Effector memory CD4-positive, alpha-beta T cell (primary cell): Measurements from ENCODE around the gene REXO4.

Experiments
- DNase-seq, 3 donors: peaks; one replicate each; pipeline ENCODE4 v3.0.0-alpha.2; 2020
- H3K27ac ChIP-seq: 2 replicates; pipeline ENCODE4 v1.7.0; 2013; ENCODE audit warnings: mild to moderate bottlenecking, low read length, moderate library complexity; ENCODE audit not compliant: insufficient read depth, poor library complexity, severe bottlenecking
- H3K27me3 ChIP-seq: replicated peaks from 2 replicates; pipeline ENCODE4 v1.7.0; 2013; ENCODE audit warnings: mild to moderate bottlenecking, low read length; ENCODE audit not compliant: insufficient read depth, control insufficient read depth, poor library complexity, severe bottlenecking
- H3K36me3 ChIP-seq: 2 replicates; pipeline ENCODE4 v1.7.0; 2013; ENCODE audit warnings: mild to moderate bottlenecking, low read length, moderate library complexity; ENCODE audit not compliant: control insufficient read depth, insufficient read depth
- H3K4me1 ChIP-seq: 2 replicates; pipeline ENCODE4 v1.7.0; 2013; ENCODE audit warnings: low read length, mild to moderate bottlenecking; ENCODE audit not compliant: control insufficient read depth, insufficient read depth, poor library complexity, severe bottlenecking
- H3K4me3 ChIP-seq: 2 replicates; pipeline ENCODE4 v1.7.0; 2013; ENCODE audit warnings: low read length, low read depth, mild to moderate bottlenecking; ENCODE audit not compliant: insufficient read depth, poor library complexity, severe bottlenecking
- H3K9me3 ChIP-seq: 2 replicates; pipeline ENCODE4 v1.7.0; 2013; ENCODE audit warnings: mild to moderate bottlenecking, low read length, moderate library complexity; ENCODE audit not compliant: control insufficient read depth

Gene REXO4

DNA sequence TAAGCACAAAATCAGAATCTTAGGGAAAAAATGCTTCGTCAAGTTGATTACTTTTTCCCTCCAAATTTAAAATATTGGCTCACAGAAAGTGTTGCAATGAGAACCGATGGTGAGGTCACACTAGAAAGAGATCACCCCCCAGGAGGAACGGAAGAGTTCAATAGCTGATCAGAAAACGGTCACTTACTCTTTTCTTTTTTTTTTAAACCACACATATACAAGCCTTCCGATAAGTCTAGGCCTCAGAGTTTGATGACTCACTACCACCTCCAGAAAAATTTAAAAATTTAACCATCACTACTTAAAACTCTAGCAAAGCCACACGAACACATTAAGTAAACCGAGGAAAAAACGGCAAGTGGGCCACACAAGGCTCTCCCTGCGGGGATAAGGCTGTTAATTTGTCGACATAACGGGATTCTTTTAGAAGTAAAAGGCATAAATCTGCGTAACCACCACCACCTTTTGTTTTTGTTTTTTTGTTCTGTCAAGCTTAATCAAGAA is 43.1 kb downstream of the REXO4 start:
- Histone ChIP-seq H3K4me3 (peak overlapping the region; percentile 71), H3K27me3 (no peaks in the 10 kb centered on the region), H3K9me3 (no peaks in the 10 kb centered on the region), H3K27ac (peak overlapping the region; percentile 92), H3K4me1 (peaks cover 53% of the 10 kb centered on the region), H3K36me3 (peaks cover 5% of the 10 kb centered on the region)
- peak in 1 of 3 donors; percentile 5 for DNase-seq

DNA sequence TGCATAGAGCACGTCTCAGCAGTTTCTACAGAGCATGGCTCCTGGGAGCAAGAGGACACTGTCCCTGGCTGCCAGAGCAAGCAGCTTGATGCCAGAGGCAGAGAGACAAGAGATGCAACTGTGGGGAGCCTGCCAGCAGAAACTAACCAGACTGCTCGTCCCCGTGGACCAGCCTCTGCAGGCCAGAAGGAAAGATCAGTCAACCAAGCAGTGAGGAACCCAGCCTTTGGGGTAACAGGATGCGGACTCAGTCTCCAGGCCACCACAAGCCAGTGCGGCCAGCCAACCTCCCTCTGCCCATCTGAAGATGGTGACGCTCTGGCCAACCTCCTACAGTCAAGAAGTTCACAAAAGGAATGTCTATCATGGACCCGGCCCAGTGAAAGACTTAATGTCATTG is 45.7 kb downstream of the REXO4 start:
- H3K27me3 ChIP-seq = no peaks in the 10 kb centered on the region
- no peak for DNase-seq
- peaks cover 15% of the 10 kb centered on the region for H3K36me3 ChIP-seq
- no peaks in the 10 kb centered on the region for H3K9me3 ChIP-seq
- peaks cover 77% of the 10 kb centered on the region for H3K4me1 ChIP-seq
- peak overlapping the region; percentile 97 for H3K27ac ChIP-seq
- H3K4me3 ChIP-seq = peak overlapping the region; percentile 54

DNA sequence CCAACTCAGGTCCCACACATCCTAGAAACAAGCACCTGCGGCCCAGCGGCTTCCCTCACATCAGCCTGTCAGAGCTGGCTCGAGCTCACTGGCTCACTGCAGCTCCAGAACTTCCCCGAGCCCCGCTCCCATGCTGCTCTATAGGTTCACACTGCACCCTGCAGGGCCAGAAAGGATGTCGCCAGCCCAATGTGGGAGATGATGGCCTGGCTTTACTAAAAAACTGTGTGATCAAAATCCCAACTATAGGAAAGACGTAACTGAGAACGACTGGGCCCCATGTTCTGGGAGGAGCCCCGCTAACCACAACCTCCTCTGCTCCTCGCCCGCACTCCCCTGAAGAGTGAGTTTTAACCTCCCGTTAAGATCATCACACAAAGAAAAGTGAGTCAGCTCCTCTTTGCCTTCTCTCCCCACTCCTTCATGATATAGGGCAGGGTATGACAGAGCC is 46.5 kb downstream of the REXO4 start:
- Histone ChIP-seq H3K27ac (peak overlapping the region; percentile 97), H3K9me3 (no peaks in the 10 kb centered on the region), H3K36me3 (peaks cover 23% of the 10 kb centered on the region), H3K4me3 (peak overlapping the region; percentile 54), H3K27me3 (no peaks in the 10 kb centered on the region), H3K4me1 (peaks cover 77% of the 10 kb centered on the region)
- DNase-seq = peak; percentile 57 to 72 (median 60)

DNA sequence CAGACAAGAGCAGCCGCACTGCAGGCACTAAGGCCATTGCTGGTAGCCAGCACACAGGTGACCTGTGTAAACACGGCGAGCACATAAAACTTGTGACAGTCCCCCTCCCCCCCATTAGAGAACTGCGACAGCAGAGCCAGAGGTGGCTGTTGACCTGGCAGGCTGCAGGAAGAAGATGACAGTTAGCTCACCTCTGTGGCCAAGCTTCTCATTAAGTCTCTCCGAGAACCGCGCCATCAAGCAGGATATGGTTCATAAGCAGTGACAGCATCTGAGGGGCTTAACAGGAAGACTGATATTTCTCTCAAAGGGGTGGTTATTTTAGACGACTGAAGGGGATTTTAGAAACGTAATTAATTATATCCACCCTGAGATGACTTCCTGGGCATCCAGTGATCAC is 47.1 kb downstream of the REXO4 start:
- H3K9me3 ChIP-seq = no peaks in the 10 kb centered on the region
- H3K4me1 ChIP-seq = peaks cover 75% of the 10 kb centered on the region
- no peaks in the 10 kb centered on the region for H3K27me3 ChIP-seq
- peak overlapping the region; percentile 54 for H3K4me3 ChIP-seq
- H3K27ac ChIP-seq = peak overlapping the region; percentile 97
- DNase-seq = peak in 2 of 3 donors; percentile 42 to 51
- peaks cover 29% of the 10 kb centered on the region for H3K36me3 ChIP-seq

DNA sequence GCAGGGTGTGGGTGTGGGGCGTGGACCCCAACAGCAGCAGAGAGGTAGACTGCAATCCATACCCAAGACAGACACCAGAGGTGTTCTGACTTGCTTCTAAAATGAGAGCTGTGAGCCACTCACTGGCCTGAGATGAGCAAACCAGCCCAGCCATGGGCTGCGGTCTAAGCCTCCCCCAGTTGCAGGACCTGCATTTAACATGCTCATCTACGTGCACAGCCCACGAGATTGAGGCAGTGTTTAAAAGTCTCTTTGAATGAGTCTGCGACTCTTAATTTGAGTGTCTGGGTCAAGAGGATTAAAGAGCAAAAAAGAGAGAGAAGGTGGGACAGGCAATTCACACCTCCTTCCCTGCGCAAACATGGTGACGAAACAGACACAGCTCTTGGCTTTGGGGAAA is 47.9 kb downstream of the REXO4 start:
- Histone ChIP-seq H3K4me1 (peaks cover 75% of the 10 kb centered on the region), H3K36me3 (peaks cover 37% of the 10 kb centered on the region), H3K4me3 (peak overlapping the region; percentile 54), H3K9me3 (no peaks in the 10 kb centered on the region), H3K27me3 (no peaks in the 10 kb centered on the region), H3K27ac (peak overlapping the region; percentile 97)
- no peak for DNase-seq

DNA sequence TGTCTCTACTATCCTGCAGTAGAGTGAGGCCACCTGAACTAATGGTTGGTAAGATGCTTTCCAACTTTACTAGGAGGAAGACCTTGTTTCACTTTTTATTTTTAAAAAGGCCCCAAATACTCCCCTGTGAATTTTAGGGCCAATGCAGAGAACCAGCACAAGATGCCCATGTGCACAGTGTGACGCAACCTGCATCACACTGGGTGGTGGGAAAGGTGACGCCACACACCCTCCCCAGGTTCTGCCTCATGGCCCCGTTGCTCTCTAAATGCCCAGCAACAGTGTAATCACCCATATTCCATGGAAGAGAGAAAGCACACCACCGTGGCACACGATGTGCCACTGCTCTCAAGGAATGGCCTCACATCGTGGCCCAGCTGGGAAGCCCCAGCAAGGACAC is 48.4 kb downstream of the REXO4 start:
- peak overlapping the region; percentile 97 for H3K27ac ChIP-seq
- H3K4me1 ChIP-seq = peaks cover 75% of the 10 kb centered on the region
- DNase-seq = no peak
- H3K4me3 ChIP-seq = peak overlapping the region; percentile 54
- H3K36me3 ChIP-seq = peaks cover 42% of the 10 kb centered on the region
- no peaks in the 10 kb centered on the region for H3K27me3 ChIP-seq
- no peaks in the 10 kb centered on the region for H3K9me3 ChIP-seq

DNA sequence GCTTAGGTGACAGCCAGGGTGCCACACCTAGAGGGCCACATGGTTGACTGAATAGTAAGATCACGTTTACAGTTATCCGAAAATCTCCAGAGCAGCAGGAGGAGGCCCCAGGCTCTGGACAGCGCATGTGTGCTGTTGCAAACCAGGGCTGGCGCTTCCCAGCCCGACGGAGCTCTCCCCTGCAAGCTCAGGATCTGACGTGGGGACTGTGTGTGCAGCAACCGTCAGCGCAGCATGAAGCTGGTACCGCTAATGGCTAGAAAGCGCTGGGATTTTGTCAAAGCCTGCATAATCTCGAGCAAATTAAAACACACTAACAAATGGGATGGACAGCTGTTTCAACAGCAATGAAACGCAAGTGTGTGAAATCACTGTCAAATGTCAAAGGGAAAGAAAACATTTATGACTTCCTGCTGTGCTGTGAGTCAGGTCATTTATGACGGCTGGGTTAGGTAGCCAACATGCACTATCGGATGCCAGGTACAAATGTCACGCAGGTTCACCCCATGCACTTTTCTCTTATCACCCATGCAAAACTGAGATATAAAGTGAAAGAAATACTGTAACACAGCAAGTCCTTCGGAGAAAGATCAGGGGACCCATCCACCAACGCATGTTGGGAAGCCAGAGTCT is 49.4 kb downstream of the REXO4 start:
- DNase-seq = no peak

DNA sequence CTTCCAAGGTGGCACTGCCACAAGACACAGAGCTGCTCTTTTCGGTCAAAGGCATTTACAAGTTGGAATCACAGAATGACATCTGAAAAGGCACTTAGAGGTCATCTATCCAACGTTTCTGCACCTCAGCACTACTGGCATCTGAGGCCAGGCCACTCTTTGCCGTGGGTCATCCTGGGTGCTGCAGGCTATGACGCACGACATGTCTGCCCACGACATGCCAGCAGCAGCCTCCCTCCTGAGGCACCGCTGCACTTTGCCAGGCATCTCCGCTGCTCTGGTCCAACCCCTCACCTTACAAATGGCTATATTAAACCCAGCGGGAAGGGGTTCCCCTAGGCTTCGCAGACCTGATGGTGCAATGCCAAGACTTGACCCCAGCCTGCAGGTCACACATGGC is 50.0 kb downstream of the REXO4 start:
- DNase-seq = no peak
- Histone ChIP-seq H3K27ac (no peak overlapping the region), H3K27me3 (no peaks in the 10 kb centered on the region), H3K4me3 (no peak overlapping the region), H3K9me3 (no peaks in the 10 kb centered on the region), H3K4me1 (peaks cover 59% of the 10 kb centered on the region), H3K36me3 (peaks cover 56% of the 10 kb centered on the region)

More for the DNA sequence above, 49.4 kb downstream of the REXO4 start:
- Histone ChIP-seq H3K27me3 (no peaks in the 10 kb centered on the region), H3K9me3 (no peaks in the 10 kb centered on the region), H3K4me3 (no peak overlapping the region), H3K27ac (no peak overlapping the region), H3K36me3 (peaks cover 50% of the 10 kb centered on the region), H3K4me1 (peaks cover 64% of the 10 kb centered on the region)

DNA sequence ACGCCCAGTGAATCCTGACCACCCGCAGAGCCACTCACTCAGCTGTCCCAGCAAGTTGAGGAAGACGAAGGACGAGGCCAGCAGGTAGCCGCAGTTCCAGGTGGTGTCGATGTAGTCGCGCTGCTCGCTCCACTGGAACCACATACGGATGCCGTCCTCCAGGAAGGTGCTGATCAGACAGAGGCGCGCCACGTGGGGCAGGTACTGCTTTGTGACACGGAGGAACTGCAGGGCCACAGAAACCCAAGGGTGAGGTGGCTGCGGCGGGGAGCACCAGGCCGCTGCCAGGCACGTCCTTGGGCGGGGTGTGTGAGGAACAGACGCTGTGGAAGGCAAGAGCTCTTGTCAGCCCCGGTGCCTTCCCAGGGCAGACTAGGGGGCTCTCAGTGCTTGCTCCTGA is 50.6 kb downstream of the REXO4 start:
- Histone ChIP-seq H3K4me1 (peaks cover 53% of the 10 kb centered on the region), H3K9me3 (no peaks in the 10 kb centered on the region), H3K27me3 (no peaks in the 10 kb centered on the region), H3K36me3 (peaks cover 61% of the 10 kb centered on the region), H3K4me3 (no peak overlapping the region), H3K27ac (no peak overlapping the region)
- no peak for DNase-seq

DNA sequence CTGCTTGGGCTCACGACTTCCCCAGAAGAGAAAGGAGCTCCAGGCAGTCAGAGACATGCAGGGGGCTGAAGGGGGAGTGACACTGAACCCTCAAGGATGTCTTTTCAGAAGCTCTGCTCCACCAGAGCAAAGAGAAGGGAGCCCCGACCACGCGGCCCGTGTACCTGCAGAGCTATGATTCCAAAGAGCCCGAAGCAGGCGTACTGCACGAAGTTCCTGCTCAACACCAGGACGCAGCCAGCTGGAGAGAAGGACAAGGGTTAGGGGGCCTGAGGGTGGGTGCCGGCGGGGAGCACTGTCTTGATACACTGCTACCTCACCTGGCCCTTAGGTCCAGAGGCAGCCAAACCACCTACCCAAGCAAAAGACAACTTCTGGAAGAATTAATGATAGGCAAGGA is 51.4 kb downstream of the REXO4 start:
- H3K4me1 ChIP-seq = peaks cover 46% of the 10 kb centered on the region
- no peaks in the 10 kb centered on the region for H3K9me3 ChIP-seq
- H3K27me3 ChIP-seq = no peaks in the 10 kb centered on the region
- no peak for DNase-seq
- H3K36me3 ChIP-seq = peaks cover 69% of the 10 kb centered on the region
- no peak overlapping the region for H3K27ac ChIP-seq
- no peak overlapping the region for H3K4me3 ChIP-seq
